ENCODE results near the gene SLC39A6.
"Not testable (repeated sequence)": the region's sequence is repeated elsewhere in the genome, so short reads cannot be mapped to it uniquely, and the experiment has no call there.

Gene SLC39A6

DNA sequence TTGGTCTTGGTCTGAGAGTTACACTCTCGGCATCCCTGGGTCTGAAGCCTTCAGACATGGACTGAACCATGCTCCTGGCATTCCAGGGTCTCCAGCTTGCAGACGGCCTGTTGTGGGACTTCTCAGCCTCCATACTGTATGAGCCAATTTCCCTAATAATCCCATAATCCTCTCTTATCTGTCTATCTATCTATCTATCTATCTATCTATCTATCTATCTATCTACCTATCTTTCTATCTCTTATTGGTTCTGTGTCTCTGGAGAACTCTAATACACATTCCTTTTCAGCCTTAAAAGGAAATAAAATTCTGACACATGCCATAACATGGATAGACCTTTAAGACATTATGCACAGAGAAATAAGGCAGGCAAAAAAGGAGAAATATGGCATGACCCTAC, 24.4 kb downstream of the SLC39A6 start:
- H3K4me3 ChIP-seq (ENCODE audit: low read depth, low read length): no peak overlapping the region
- DNase-seq (ENCODE audit: low read depth): no peak
- TF ChIP-seq, protein P1, sequence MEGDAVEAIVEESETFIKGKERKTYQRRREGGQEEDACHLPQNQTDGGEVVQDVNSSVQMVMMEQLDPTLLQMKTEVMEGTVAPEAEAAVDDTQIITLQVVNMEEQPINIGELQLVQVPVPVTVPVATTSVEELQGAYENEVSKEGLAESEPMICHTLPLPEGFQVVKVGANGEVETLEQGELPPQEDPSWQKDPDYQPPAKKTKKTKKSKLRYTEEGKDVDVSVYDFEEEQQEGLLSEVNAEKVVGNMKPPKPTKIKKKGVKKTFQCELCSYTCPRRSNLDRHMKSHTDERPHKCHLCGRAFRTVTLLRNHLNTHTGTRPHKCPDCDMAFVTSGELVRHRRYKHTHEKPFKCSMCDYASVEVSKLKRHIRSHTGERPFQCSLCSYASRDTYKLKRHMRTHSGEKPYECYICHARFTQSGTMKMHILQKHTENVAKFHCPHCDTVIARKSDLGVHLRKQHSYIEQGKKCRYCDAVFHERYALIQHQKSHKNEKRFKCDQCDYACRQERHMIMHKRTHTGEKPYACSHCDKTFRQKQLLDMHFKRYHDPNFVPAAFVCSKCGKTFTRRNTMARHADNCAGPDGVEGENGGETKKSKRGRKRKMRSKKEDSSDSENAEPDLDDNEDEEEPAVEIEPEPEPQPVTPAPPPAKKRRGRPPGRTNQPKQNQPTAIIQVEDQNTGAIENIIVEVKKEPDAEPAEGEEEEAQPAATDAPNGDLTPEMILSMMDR (IDR thresholded peaks at IDR 0.05; ENCODE audit: insufficient read depth, low read depth, low read length, missing control alignments): no peak

DNA sequence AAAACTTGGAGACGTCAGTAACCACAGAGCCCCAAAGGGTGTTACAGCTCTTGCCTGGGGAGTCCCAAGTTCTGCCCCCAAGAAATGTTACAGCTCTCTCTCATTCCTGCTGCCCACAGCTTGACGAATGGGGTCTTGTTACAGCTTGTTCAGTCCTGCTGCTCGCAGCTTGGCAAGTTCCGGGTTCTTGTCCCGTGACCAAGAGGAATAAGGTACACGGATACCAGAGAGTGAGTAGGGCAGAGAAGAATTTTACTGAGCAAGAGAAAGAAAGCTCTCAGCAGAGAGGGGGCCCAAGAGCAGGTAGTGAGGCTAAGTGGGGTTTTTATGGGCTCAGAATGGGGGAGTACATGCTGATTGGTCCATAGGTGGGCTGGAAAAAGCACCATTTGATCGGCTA, 27.2 kb downstream of the SLC39A6 start:
- TF ChIP-seq, protein P1 (IDR thresholded peaks at IDR 0.05; ENCODE audit: insufficient read depth, low read depth, low read length, missing control alignments): no peak

DNA sequence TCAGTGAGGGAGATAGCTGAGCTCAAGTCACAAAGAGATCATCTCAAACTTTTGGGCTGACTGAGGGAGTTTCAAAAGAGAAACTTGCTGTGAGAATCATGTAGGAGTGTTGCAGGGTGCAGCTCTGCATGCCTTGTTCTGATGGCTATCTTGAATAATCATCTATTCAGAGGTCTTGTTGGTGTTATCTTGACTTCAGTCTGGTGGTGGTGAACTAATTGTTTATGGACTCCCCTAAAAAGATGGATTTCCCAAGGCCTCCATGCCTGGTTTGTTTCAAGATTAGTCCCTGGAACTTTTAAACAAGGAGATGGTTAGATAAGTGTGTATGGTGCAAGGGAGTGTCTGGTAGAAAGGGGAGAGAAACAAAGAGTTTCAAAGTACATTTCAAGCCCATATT, 29.8 kb downstream of the SLC39A6 start:
- no peak overlapping the region for H3K4me3 ChIP-seq (ENCODE audit: low read depth, low read length)
- no peak for DNase-seq (ENCODE audit: low read depth)
- TF ChIP-seq, protein P1 (IDR thresholded peaks at IDR 0.05; ENCODE audit: insufficient read depth, low read depth, low read length, missing control alignments): no peak

More for the DNA sequence above, 27.2 kb downstream of the SLC39A6 start:
- no peak for DNase-seq (ENCODE audit: low read depth)
- H3K4me3 ChIP-seq (ENCODE audit: low read depth, low read length): no peak overlapping the region

DNA sequence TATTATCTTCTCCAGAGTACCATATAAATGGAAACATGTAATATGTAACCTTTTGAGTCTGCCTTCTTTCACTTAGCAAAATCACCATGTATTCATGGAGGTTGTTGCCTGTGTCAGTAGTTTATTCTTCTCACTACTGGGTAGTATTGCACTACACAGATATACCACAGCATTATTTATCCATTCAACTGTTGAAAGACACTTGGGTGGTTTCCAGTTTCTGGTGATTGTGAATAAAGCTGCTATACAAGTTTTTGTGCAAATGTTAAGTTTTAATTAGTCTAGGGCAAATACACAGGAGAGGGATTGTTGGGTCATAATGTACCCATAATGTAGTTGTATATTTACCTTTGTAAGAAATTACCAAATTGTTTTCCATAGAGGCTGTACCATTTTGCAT, 32.2 kb downstream of the SLC39A6 start:
- no peak for DNase-seq (ENCODE audit: low read depth)
- TF ChIP-seq, protein P1 (IDR thresholded peaks at IDR 0.05; ENCODE audit: insufficient read depth, low read depth, low read length, missing control alignments): no peak
- H3K4me3 ChIP-seq (ENCODE audit: low read depth, low read length): no peak overlapping the region

DNA sequence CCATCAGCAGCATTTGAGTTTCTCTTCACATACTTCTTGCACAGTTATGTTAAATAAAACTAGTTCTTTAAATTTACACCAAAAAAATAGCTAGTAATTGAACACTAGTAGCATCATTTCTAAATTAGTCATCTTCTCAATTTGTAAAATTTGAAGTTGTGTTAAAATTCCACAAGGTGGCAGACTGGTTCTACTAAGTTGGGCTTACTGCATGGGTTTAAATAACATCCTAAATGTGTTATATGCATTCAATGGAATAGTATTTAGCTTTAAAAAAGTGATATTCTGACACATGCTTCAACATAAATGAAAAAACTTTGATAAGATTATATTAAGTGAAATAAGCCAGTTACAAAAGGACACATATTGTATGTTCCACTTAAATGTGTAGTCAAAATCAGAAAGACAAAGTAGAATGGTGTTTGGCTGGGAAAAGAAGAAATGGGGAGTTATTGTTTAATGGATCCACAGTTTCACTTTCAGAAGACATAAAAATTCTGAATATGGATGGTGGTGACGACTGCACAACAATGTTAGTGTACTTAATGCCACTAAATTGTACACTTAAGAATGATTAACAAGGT, 33.1 kb downstream of the SLC39A6 start:
- TF ChIP-seq, protein P1 (IDR thresholded peaks at IDR 0.05; ENCODE audit: insufficient read depth, low read depth, low read length, missing control alignments): peak; percentile 35
- DNase-seq (ENCODE audit: low read depth): peak; percentile 74
- H3K4me3 ChIP-seq (ENCODE audit: low read depth, low read length): no peak overlapping the region

DNA sequence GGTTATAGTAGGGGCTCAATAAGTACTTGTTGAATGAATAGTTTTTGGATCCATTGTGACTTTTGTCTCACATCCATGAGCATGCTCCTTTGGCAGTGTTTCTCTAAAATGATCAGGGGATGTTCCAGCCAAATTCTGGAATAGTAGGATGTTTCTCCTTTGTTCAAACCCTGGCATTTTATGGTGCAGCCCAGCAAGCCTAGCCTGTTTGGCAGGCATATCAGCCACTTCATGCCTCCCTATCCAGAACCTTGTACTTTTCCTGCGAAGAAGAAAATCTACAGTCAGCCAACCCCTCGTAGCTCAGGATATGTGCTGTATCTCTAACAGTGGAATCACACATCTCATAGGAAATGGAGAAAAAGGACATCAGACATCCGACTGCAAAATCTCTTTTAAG, 34.7 kb downstream of the SLC39A6 start:
- TF ChIP-seq, protein P1 (IDR thresholded peaks at IDR 0.05; ENCODE audit: insufficient read depth, low read depth, low read length, missing control alignments): no peak
- no peak for DNase-seq (ENCODE audit: low read depth)
- no peak overlapping the region for H3K4me3 ChIP-seq (ENCODE audit: low read depth, low read length)

DNA sequence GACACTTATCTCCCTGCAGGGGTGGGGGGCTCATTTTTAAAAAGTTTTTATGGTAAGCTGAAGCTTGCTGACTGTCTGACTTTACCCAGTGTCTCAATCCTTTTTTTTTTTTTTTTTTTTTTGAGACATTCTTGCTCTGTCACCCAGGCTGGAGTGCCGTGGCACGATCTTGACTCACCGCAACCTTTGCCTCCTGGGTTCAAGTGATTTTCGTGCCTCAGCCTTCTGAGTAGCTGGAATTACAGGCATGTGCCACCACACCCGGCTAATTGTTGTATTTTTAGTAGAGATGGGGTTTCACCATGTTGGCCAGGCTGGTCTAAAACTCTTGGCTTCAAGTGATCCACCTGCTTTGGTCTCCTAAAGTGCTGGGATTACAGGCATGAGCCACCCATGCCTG, 37.0 kb downstream of the SLC39A6 start:
- not testable (repeated sequence) for H3K4me3 ChIP-seq (ENCODE audit: low read depth, low read length); DNase-seq (ENCODE audit: low read depth)
